BLaER1 (cell line): ENCODE measurements around the gene CCSAP.

Experiments used
- H3K27ac ChIP-seq: shearing (Covaris generic); formaldehyde crosslinking; 2 replicates; pipeline ENCODE4 v1.8.1; 2022
- H3K27me3 ChIP-seq: shearing (Covaris generic); formaldehyde crosslinking; 2 replicates; pipeline ENCODE4 v1.8.1; 2022
- H3K36me3 ChIP-seq: shearing (Covaris generic); formaldehyde crosslinking; 2 replicates; pipeline ENCODE4 v1.8.1; 2022
- H3K4me1 ChIP-seq: shearing (Covaris generic); formaldehyde crosslinking; 2 replicates; pipeline ENCODE4 v1.8.1; 2022
- H3K4me2 ChIP-seq: shearing (Covaris generic); formaldehyde crosslinking; 2 replicates; pipeline ENCODE4 v1.8.1; 2022
- H3K4me3 ChIP-seq: shearing (Covaris generic); formaldehyde crosslinking; 2 replicates; pipeline ENCODE4 v1.8.1; 2022
- H3K9ac ChIP-seq: shearing (Covaris generic); formaldehyde crosslinking; 2 replicates; pipeline ENCODE4 v1.8.1; 2022
- H3K9me3 ChIP-seq: shearing (Covaris generic); formaldehyde crosslinking; 2 replicates; pipeline ENCODE4 v1.8.1; 2022
- H4K20me1 ChIP-seq: shearing (Covaris generic); formaldehyde crosslinking; 2 replicates; pipeline ENCODE4 v1.8.1; 2022
- Cebpa-rat ChIP-seq: shearing (Covaris generic); IDR thresholded peaks from 2 replicates; pipeline ENCODE4 v1.8.1; 2022

The CCSAP gene

DNA sequence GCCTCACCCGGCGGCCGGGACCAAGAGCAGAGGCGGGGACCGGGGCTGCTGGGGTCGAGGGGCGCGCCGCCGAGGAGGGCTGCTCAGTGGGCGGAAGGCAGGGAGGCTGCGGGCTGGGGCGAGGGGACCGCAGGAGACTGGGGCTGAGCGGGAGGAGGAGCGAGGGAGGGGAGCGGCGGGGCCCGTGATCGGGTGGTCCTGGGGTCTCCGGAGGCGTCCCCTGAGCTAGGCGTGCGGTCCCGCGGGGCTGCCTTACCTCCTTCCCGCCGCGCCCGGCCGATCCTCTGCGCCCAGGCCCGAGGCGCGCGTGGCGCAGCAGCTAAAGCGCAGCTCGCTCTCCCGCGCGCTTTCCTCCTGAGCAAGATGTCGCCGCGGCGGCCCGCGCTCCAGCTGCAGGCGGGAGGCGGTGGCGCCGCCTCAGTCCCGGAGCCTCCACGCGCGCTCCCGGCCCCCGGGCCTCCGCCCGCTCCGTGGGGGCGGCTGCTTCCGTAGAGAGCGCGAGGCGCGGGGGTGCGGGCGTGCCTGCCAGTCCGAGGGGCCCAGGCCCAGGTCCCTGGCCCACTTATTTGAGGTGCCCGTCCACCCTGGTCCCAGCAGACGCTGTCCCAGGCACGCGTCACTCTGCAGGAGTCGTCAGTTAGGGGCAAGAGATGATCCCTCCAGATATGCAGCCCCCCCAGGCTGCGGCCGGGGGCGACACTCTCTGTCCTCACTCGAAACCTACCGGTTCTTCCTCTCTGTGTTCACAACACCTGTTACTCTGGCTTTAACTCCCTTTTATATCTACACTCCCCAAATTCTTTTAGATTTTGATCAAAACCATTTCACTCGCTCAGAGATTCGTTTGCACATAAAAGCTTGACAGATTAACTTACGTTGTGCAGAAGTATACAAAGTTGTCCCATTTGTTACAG, at the start of gene CCSAP:
TSS of gene CCSAP (minus strand) at position 392 of the 914 bp plus-strand sequence. CDS start 582 bp downstream, outside the sequence.
- H3K27ac ChIP-seq = peak within 1 kb of the TSS; percentile 84
- H3K27me3 ChIP-seq = no peaks in the 10 kb centered on the region
- peaks cover 41% of the 10 kb centered on the region for H3K4me1 ChIP-seq
- peak within 1 kb of the TSS; percentile 83 for H3K9ac ChIP-seq
- peaks cover 25% of the 10 kb centered on the region; the same call in 1 of the 2 replicates for H4K20me1 ChIP-seq
- peak within 1 kb of the TSS; percentile 87 for H3K4me3 ChIP-seq
- TF ChIP-seq Cebpa-rat = no peak
- H3K4me2 ChIP-seq = peak within 1 kb of the TSS; percentile 97
- no peaks in the 10 kb centered on the region for H3K9me3 ChIP-seq
- no peaks in the 10 kb centered on the region for H3K36me3 ChIP-seq

DNA sequence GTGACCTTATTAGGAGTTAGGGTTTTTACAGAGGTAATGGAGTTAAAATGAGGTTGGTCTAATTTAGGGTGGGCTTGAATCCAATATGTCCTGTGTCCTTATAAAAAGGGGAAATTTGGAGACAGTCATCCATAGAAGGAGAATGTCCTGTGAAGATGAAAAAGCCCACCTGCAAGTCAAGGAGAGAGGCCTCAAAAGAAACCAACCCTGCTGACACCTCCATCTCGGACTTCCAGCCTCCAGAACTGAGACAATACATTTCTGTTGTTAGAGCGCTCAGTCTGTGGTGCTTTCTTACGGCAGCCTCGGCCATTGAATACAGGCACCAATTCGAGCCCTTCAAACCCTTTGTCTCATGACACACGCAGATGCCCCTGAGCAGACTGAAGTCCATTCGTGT, 47.3 kb upstream of the CCSAP start:
- H3K9ac ChIP-seq = no peak overlapping the region
- no peak overlapping the region for H3K4me2 ChIP-seq
- H3K27me3 ChIP-seq = no peaks in the 10 kb centered on the region
- peaks cover 11% of the 10 kb centered on the region; the same call in 1 of the 2 replicates for H3K4me1 ChIP-seq
- H4K20me1 ChIP-seq = no peaks in the 10 kb centered on the region
- no peaks in the 10 kb centered on the region for H3K36me3 ChIP-seq
- H3K27ac ChIP-seq = no peak overlapping the region
- H3K4me3 ChIP-seq = no peak overlapping the region
- H3K9me3 ChIP-seq = peaks cover 6% of the 10 kb centered on the region
- TF ChIP-seq Cebpa-rat = no peak

- H3K27ac ChIP-seq = no peak overlapping the region
- H3K4me2 ChIP-seq = no peak overlapping the region
Observed at GRCh38 chr1:229388897-229389580, 46.2 kb upstream of the CCSAP start.

DNA sequence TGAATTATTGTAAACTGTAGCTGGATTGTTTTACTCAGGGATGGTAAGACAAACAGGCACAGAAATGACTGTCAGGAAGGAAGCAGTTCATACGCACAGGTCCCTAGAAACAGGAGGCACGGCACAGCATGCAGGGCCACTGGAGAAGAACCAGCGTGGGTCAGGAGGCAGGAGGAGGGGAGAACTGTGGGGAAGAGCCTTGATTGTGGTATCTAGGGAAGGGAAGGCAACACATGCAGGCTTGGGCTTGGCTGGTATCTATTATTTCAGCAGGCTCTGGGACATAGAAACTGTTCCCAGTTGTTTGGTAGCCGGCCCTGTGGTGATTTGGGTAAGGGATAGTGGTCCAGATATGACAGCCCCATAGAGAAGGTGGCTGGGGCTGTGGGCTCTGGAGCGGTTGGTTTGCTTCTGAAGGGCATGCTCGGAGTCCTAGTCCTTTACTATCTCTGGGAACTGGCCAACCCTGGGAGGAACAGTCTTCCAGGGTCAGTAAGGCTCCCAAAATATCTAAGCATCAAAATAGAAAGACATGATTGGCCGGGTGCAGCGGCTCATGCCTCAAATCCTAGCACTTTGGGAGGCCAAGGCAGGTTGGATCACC, 43.1 kb upstream of the CCSAP start:
- no peaks in the 10 kb centered on the region for H3K27me3 ChIP-seq
- no peaks in the 10 kb centered on the region for H4K20me1 ChIP-seq
- no peak overlapping the region for H3K27ac ChIP-seq
- no peak for TF ChIP-seq Cebpa-rat
- H3K4me1 ChIP-seq = peaks cover 16% of the 10 kb centered on the region
- H3K4me3 ChIP-seq = no peak overlapping the region
- no peak overlapping the region for H3K9ac ChIP-seq
- no peak overlapping the region for H3K4me2 ChIP-seq
- no peaks in the 10 kb centered on the region for H3K36me3 ChIP-seq
- H3K9me3 ChIP-seq = no peaks in the 10 kb centered on the region

More at GRCh38 chr1:229388897-229389580, 46.2 kb upstream of the CCSAP start:
- H3K4me3 ChIP-seq = no peak overlapping the region
- H3K4me1 ChIP-seq = peaks cover 11% of the 10 kb centered on the region; the same call in 1 of the 2 replicates
- TF ChIP-seq Cebpa-rat = no peak
- H3K27me3 ChIP-seq = no peaks in the 10 kb centered on the region
- no peaks in the 10 kb centered on the region for H3K9me3 ChIP-seq
- H3K36me3 ChIP-seq = no peaks in the 10 kb centered on the region
- no peak overlapping the region for H3K9ac ChIP-seq
- no peaks in the 10 kb centered on the region for H4K20me1 ChIP-seq

- Histone ChIP-seq H4K20me1 (no peaks in the 10 kb centered on the region), H3K9ac (no peak overlapping the region), H3K4me2 (no peak overlapping the region), H3K36me3 (no peaks in the 10 kb centered on the region), H3K27ac (no peak overlapping the region), H3K9me3 (no peaks in the 10 kb centered on the region), H3K27me3 (no peaks in the 10 kb centered on the region), H3K4me3 (no peak overlapping the region), H3K4me1 (peaks cover 25% of the 10 kb centered on the region)
- no peak for TF ChIP-seq Cebpa-rat
Observed at GRCh38 chr1:229384822-229385221, 42.0 kb upstream of the CCSAP start.

DNA sequence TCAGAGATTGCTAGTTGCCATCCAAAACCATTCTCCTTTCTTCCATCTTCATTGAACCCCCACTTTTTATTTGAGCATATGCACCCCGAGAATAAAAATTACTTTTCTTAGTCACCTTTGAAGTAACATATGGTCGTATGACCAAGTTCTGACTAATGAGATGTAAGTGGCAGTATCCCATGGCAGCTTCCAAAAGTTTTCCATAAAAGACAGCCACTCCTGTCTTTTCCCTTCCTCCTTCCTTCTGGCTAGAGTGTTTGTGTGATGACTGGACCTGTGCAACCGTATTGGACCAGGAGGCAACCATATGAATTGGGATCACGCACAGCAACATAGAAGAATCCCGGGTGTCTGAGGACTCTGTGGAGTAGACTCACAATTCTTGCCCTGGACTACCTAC, 41.1 kb upstream of the CCSAP start:
- Histone ChIP-seq H3K27me3 (no peaks in the 10 kb centered on the region), H3K36me3 (no peaks in the 10 kb centered on the region), H3K27ac (no peak overlapping the region), H4K20me1 (no peaks in the 10 kb centered on the region), H3K4me1 (peaks cover 25% of the 10 kb centered on the region), H3K9ac (no peak overlapping the region), H3K4me2 (no peak overlapping the region), H3K9me3 (no peaks in the 10 kb centered on the region), H3K4me3 (no peak overlapping the region)
- TF ChIP-seq Cebpa-rat = no peak

GRCh38 chr1:229383188-229383587, 40.3 kb upstream of the CCSAP start:
- Histone ChIP-seq H3K4me1 (peaks cover 20% of the 10 kb centered on the region), H3K9me3 (no peaks in the 10 kb centered on the region), H3K4me3 (no peak overlapping the region), H3K36me3 (no peaks in the 10 kb centered on the region), H3K9ac (no peak overlapping the region), H3K4me2 (no peak overlapping the region), H3K27me3 (no peaks in the 10 kb centered on the region), H3K27ac (no peak overlapping the region), H4K20me1 (no peaks in the 10 kb centered on the region)
- TF ChIP-seq Cebpa-rat = no peak

DNA sequence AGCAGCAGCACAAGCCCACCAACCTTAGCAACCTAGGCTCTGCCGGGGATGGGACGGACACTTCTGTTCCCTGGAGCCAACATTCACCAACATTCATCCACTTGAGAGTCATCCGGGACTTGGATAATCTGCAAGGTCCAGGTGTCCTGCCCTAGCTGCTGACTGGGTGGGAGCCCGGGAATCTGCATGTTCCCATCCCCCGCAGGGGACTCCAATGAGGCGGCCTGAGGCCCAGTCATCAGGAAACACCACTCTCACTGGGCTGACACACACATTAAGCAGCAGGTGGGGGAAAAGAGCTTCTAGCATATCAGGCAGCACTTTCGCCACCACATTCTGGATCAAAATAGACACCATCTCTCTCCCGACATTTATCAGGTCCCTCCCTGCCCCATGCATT, 38.4 kb upstream of the CCSAP start:
- H3K9ac ChIP-seq = no peak overlapping the region
- no peaks in the 10 kb centered on the region for H4K20me1 ChIP-seq
- H3K36me3 ChIP-seq = no peaks in the 10 kb centered on the region
- H3K4me2 ChIP-seq = peak overlapping the region; percentile 14
- H3K4me3 ChIP-seq = no peak overlapping the region
- H3K9me3 ChIP-seq = no peaks in the 10 kb centered on the region
- no peak overlapping the region for H3K27ac ChIP-seq
- H3K27me3 ChIP-seq = no peaks in the 10 kb centered on the region
- no peak for TF ChIP-seq Cebpa-rat
- H3K4me1 ChIP-seq = peaks cover 14% of the 10 kb centered on the region

GRCh38 chr1:229380536-229381160, 37.8 kb upstream of the CCSAP start:
- Histone ChIP-seq H3K4me2 (peak overlapping the region; percentile 14), H3K27ac (no peak overlapping the region), H3K36me3 (no peaks in the 10 kb centered on the region), H3K4me1 (peaks cover 14% of the 10 kb centered on the region), H3K9me3 (no peaks in the 10 kb centered on the region), H3K9ac (no peak overlapping the region), H4K20me1 (no peaks in the 10 kb centered on the region), H3K27me3 (no peaks in the 10 kb centered on the region), H3K4me3 (no peak overlapping the region)
- TF ChIP-seq Cebpa-rat = no peak
